HepG2 (cell line): Measurements from ENCODE around the gene ITGB5. TPM values are rescaled to one million over a fixed set of nuclear protein-coding genes. Genes with fewer than 3 reads are reported as not detected.

Experiments
- BRF2 ChIP-seq: sonication (generic); formaldehyde crosslinking; IDR thresholded peaks from 2 replicates; pipeline ENCODE4 v1.8.1; 2022; ENCODE audit warnings: mild to moderate bottlenecking, missing genetic modification reagents
- FOXO1 ChIP-seq: sonication (generic); formaldehyde crosslinking; IDR thresholded peaks from 2 replicates; pipeline ENCODE4 v1.4.0; 2020; ENCODE audit warnings: missing genetic modification reagents
- HNF1A ChIP-seq, 2 experiments: sonication (generic) in 1 of 2; formaldehyde crosslinking in 1 of 2; IDR thresholded peaks; 2 replicates each; pipeline versions ENCODE4 v1.4.0 to v1.6.1; 2016 to 2020; ENCODE audit warnings: borderline replicate concordance in 1 of 2, low read depth in 1 of 2, mild to moderate bottlenecking in 1 of 2, missing genetic modification reagents in 1 of 2
- HNRNPL ChIP-seq: fragments of 200-400 bp; formaldehyde crosslinking; IDR thresholded peaks from 2 replicates; pipeline ENCODE4 v1.6.1; 2017; ENCODE audit warnings: mild to moderate bottlenecking, low read depth, low read length
- MAFK ChIP-seq, 2 experiments: IDR thresholded peaks in 1 of 2; conservative IDR thresholded peaks in 1 of 2; 2 replicates each; pipeline ENCODE4 v1.6.1; 2011; ENCODE audit warnings: improper control_type of control experiment in 2 of 2, low read length in 2 of 2
- MIER2 ChIP-seq: IDR thresholded peaks from 2 replicates; pipeline ENCODE4 v1.6.1; 2016; ENCODE audit warnings: missing biosample characterization, missing genetic modification reagents
- NCOA2 ChIP-seq: sonication (generic); formaldehyde crosslinking; IDR thresholded peaks from 2 replicates; pipeline ENCODE4 v1.8.0; 2022; ENCODE audit warnings: inconsistent platforms
- NFATC3 ChIP-seq: sonication (generic); formaldehyde crosslinking; IDR thresholded peaks from 2 replicates; pipeline ENCODE4 v1.5.1; 2020; ENCODE audit warnings: mild to moderate bottlenecking, missing genetic modification reagents
- PREB ChIP-seq: sonication (generic); formaldehyde crosslinking; IDR thresholded peaks from 2 replicates; pipeline ENCODE4 v1.4.0; 2020; ENCODE audit warnings: missing genetic modification reagents
- STAG1 ChIP-seq: sonication (generic); formaldehyde crosslinking; IDR thresholded peaks from 2 replicates; pipeline ENCODE4 v1.4.0; 2020; ENCODE audit warnings: missing genetic modification reagents
- ZBED4 ChIP-seq: sonication (generic); formaldehyde crosslinking; IDR thresholded peaks from 2 replicates; pipeline ENCODE4 v1.4.0; 2020; ENCODE audit warnings: missing genetic modification reagents, borderline replicate concordance
- ZBTB42 ChIP-seq: sonication (generic); formaldehyde crosslinking; IDR thresholded peaks from 2 replicates; pipeline ENCODE4 v1.5.0; 2020; ENCODE audit warnings: mild to moderate bottlenecking, missing genetic modification reagents
- ZFY ChIP-seq: sonication (generic); formaldehyde crosslinking; IDR thresholded peaks from 2 replicates; pipeline ENCODE4 v1.4.0; 2020; ENCODE audit warnings: missing genetic modification reagents
- ZMYM4 ChIP-seq: sonication (generic); formaldehyde crosslinking; IDR thresholded peaks from 2 replicates; pipeline ENCODE4 v1.8.1; 2023; ENCODE audit warnings: mild to moderate bottlenecking, missing genetic modification reagents
- ZNF136 ChIP-seq: sonication (generic); formaldehyde crosslinking; IDR thresholded peaks from 2 replicates; pipeline ENCODE4 v1.8.1; 2022; ENCODE audit warnings: low read depth, mild to moderate bottlenecking, moderate library complexity, missing genetic modification reagents
- ZNF589 ChIP-seq: sonication (generic); formaldehyde crosslinking; conservative IDR thresholded peaks from 2 replicates; pipeline ENCODE4 v1.8.0; 2022; ENCODE audit warnings: mild to moderate bottlenecking, moderate library complexity, missing genetic modification reagents
- ZNF703 ChIP-seq: sonication (generic); formaldehyde crosslinking; IDR thresholded peaks from 2 replicates; pipeline ENCODE4 v1.5.1; 2020; ENCODE audit warnings: missing genetic modification reagents, mild to moderate bottlenecking, moderate library complexity, borderline replicate concordance
- ZSCAN12 ChIP-seq: sonication (generic); formaldehyde crosslinking; IDR thresholded peaks from 2 replicates; pipeline ENCODE4 v1.9.0; 2021; ENCODE audit warnings: mild to moderate bottlenecking, missing genetic modification reagents
- polyA plus RNA-seq, 8 experiments: library from polyadenylated mRNA; depleted of rRNA in 3 of 8; stranded (reverse) in 7 of 8; unstranded in 1 of 8; fragments of >200 nt; fragmentation: Illumina TruSeq in 4 of 8; extraction: Trizol in 4 of 8; gene quantifications; 2 replicates each; pipeline versions ENCODE4 v1.2.1 to v1.2.3, GENCODE V29; 2011 to 2016; ENCODE audit warnings: low read depth in 4 of 8, missing spikeins in 1 of 8, mixed read lengths in 1 of 8; ENCODE audit not compliant: insufficient read depth in 1 of 8
- total RNA-seq, 5 experiments: library from RNA; depleted of rRNA; stranded (reverse); fragments of >200 nt; fragmentation: Illumina TruSeq; extraction: Trizol; gene quantifications; 2 replicates each; pipeline ENCODE4 v1.2.3, GENCODE V29; 2016; ENCODE audit warnings: low read depth in 1 of 5

Gene ITGB5
- total and polyA plus RNA-seq, 2 of the 13 experiments (the other 11 are each of a cell fraction or from before 2014, with no cell fraction given), result 74.1 to 343 TPM

DNA sequence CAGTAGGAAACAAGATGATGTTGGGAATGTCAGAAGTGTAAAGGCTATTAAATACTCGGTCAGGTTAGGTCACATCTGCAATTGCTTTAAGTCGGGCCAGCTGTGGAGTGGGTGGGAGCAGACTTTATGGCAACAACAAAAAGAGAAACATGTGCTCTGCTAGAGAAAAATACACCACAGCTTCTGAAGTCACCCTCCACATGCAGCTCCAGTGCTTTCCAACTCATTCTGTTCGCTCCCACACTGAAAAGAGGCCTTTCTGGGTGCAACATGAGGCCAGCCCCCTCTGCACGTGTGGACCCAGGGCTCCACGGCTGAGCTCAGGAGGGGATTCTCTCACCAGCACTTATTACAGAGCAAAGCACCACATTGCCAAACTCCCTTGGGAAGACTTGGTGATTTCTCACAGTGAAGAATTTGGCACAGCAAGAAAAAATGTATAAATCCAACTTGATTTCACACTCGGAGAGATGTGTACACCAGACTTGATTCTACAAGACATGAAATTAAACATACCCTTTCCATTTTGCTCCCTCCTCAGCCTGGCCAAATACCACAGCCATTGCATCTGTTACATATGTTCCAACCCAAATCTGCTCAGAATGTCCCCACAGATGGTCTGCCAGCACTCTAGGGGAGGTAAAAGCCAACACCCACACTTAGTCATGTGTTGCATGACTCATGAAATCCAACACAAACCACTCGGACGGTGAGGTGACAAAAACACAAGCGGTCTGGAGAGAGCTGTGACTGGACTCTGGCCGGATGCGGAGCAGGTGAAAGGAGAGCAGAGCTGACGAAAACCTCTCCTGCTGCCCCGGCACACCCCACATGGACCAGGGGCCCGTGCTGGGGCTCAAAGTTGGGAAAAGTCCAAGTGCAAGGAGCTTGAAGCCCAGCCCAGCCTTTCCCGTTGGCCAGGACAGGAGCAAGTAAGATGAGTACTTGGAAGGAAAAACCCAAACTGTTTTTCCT is 74.6 kb downstream of the ITGB5 start (continued):
- TF ChIP-seq BRF2 (no peak), ZFY (CRISPR knock-in tag) (no peak), ZSCAN12 (CRISPR knock-in tag) (no peak), NCOA2 (CRISPR knock-in tag) (peak; percentile 20; the same call in 1 of the 2 replicates), HNRNPL (no peak), ZBED4 (CRISPR knock-in tag) (no peak), ZNF703 (CRISPR knock-in tag) (no peak), NFATC3 (no peak), ZNF589 (CRISPR knock-in tag) (no peak), ZBTB42 (CRISPR knock-in tag) (no peak), PREB (no peak), HNF1A (IDR thresholded peaks at IDR 0.05; ENCODE audit: low read depth) (0 out of 2 replicates have a peak, but pooled peaks have one; percentile 26), HNF1A (CRISPR knock-in tag; IDR thresholded peaks at IDR 0.05; ENCODE audit: borderline replicate concordance) (no peak), STAG1 (CRISPR knock-in tag) (no peak), ZMYM4 (CRISPR knock-in tag) (0 out of 2 replicates have a peak, but pooled peaks have one; percentile 19), ZNF136 (CRISPR knock-in tag) (no peak), FOXO1 (CRISPR knock-in tag) (peak; percentile 11), MAFK (conservative IDR thresholded peaks at IDR 0.05 in 1 of 2, IDR thresholded peaks at IDR 0.05 in 1 of 2; ENCODE audit: low read length in 2 of 2) (peak; percentile 43 to 62; a peak in 3 of 4 replicates), MIER2 (CRISPR knock-in tag) (0 out of 2 replicates have a peak, but pooled peaks have one; percentile 11)
